ENCODE data around the gene SLC13A3.

- TF ChIP-seq, protein P1, sequence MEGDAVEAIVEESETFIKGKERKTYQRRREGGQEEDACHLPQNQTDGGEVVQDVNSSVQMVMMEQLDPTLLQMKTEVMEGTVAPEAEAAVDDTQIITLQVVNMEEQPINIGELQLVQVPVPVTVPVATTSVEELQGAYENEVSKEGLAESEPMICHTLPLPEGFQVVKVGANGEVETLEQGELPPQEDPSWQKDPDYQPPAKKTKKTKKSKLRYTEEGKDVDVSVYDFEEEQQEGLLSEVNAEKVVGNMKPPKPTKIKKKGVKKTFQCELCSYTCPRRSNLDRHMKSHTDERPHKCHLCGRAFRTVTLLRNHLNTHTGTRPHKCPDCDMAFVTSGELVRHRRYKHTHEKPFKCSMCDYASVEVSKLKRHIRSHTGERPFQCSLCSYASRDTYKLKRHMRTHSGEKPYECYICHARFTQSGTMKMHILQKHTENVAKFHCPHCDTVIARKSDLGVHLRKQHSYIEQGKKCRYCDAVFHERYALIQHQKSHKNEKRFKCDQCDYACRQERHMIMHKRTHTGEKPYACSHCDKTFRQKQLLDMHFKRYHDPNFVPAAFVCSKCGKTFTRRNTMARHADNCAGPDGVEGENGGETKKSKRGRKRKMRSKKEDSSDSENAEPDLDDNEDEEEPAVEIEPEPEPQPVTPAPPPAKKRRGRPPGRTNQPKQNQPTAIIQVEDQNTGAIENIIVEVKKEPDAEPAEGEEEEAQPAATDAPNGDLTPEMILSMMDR (IDR thresholded peaks at IDR 0.05; ENCODE audit: low read depth, low read length, missing input control), result no peak
- TF ChIP-seq RAD21 (IDR thresholded peaks at IDR 0.05), result no peak
- TF ChIP-seq, protein P2, sequence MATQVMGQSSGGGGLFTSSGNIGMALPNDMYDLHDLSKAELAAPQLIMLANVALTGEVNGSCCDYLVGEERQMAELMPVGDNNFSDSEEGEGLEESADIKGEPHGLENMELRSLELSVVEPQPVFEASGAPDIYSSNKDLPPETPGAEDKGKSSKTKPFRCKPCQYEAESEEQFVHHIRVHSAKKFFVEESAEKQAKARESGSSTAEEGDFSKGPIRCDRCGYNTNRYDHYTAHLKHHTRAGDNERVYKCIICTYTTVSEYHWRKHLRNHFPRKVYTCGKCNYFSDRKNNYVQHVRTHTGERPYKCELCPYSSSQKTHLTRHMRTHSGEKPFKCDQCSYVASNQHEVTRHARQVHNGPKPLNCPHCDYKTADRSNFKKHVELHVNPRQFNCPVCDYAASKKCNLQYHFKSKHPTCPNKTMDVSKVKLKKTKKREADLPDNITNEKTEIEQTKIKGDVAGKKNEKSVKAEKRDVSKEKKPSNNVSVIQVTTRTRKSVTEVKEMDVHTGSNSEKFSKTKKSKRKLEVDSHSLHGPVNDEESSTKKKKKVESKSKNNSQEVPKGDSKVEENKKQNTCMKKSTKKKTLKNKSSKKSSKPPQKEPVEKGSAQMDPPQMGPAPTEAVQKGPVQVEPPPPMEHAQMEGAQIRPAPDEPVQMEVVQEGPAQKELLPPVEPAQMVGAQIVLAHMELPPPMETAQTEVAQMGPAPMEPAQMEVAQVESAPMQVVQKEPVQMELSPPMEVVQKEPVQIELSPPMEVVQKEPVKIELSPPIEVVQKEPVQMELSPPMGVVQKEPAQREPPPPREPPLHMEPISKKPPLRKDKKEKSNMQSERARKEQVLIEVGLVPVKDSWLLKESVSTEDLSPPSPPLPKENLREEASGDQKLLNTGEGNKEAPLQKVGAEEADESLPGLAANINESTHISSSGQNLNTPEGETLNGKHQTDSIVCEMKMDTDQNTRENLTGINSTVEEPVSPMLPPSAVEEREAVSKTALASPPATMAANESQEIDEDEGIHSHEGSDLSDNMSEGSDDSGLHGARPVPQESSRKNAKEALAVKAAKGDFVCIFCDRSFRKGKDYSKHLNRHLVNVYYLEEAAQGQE (IDR thresholded peaks at IDR 0.05), result no peak
- no peak for TF ChIP-seq ZBTB33 (IDR thresholded peaks at IDR 0.05)
- no peak for TF ChIP-seq TAF1 (conservative IDR thresholded peaks at IDR 0.05)
- no peak for TF ChIP-seq YY1 (IDR thresholded peaks at IDR 0.05)
- TF ChIP-seq, protein P3, sequence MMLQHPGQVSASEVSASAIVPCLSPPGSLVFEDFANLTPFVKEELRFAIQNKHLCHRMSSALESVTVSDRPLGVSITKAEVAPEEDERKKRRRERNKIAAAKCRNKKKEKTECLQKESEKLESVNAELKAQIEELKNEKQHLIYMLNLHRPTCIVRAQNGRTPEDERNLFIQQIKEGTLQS (IDR thresholded peaks at IDR 0.05), result no peak
- TF ChIP-seq EGR1 (IDR thresholded peaks at IDR 0.05; ENCODE audit: low read depth in 2 of 2), result no peak
- no peak for TF ChIP-seq SP1 (IDR thresholded peaks at IDR 0.05)
- no peak for TF ChIP-seq FOXA2 (IDR thresholded peaks at IDR 0.05)
- no peak for TF ChIP-seq GABPA (IDR thresholded peaks at IDR 0.05 in 1 of 2, conservative IDR thresholded peaks at IDR 0.05 in 1 of 2)
- TF ChIP-seq RXRA (IDR thresholded peaks at IDR 0.05), result no peak
- TF ChIP-seq NR2F2 (IDR thresholded peaks at IDR 0.05), result no peak
These were observed 96.4 kb downstream of the SLC13A3 start for GRCh38 chr20:46554828-46555227.

Measured in liver (tissue), 3 donors.